Neutrophil (primary cell): Measurements from ENCODE around the gene TSPAN5.
"Not testable (repeated sequence)": the region's sequence is repeated elsewhere in the genome, so short reads cannot be mapped to it uniquely, and the experiment has no call there.

Experiments
- H3K27ac ChIP-seq: fragments of 200-600 bp; sonication (generic); 2 replicates; pipeline ENCODE4 v1.5.1; 2016; ENCODE audit warnings: mild to moderate bottlenecking, moderate library complexity
- H3K27me3 ChIP-seq: fragments of 200-600 bp; sonication (generic); 2 replicates; pipeline ENCODE4 v1.6.0; 2016; ENCODE audit warnings: mild to moderate bottlenecking
- H3K36me3 ChIP-seq: fragments of 200-600 bp; sonication (generic); 2 replicates; pipeline ENCODE4 v1.5.1; 2017
- H3K4me1 ChIP-seq, 2 experiments: fragments of 200-600 bp in 1 of 2; sonication (generic) in 1 of 2; 1 replicate in 1 of 2; 2 replicates in 1 of 2; pipeline versions ENCODE4 v1.5.1 to v1.6.1; 2013 to 2016; ENCODE audit warnings: low read depth in 1 of 2, low read length in 1 of 2, mild to moderate bottlenecking in 1 of 2, moderate library complexity in 1 of 2; ENCODE audit not compliant: control insufficient read depth in 1 of 2, insufficient read depth in 1 of 2
- H3K4me3 ChIP-seq, 2 experiments: fragments of 200-600 bp in 1 of 2; sonication (generic) in 1 of 2; 1 replicate in 1 of 2; 2 replicates in 1 of 2; pipeline ENCODE4 v1.5.1; 2013 to 2016; ENCODE audit warnings: low read depth in 1 of 2, low read length in 1 of 2, mild to moderate bottlenecking in 1 of 2, moderate library complexity in 1 of 2
- H3K9me3 ChIP-seq: fragments of 200-600 bp; sonication (generic); 2 replicates; pipeline ENCODE4 v1.5.1; 2016
- CTCF ChIP-seq: fragments of 200-600 bp; sonication (generic); IDR thresholded peaks from 2 replicates; pipeline ENCODE4 v1.5.1; 2016; ENCODE audit warnings: antibody characterized with exemption

TSPAN5 gene

GRCh38 chr4:98539299-98539698 is 119.1 kb downstream of the TSPAN5 start:
- no peaks in the 10 kb centered on the region for H3K36me3 ChIP-seq
- no peak overlapping the region for H3K4me3 ChIP-seq
- H3K27me3 ChIP-seq: no peaks in the 10 kb centered on the region
- H3K27ac ChIP-seq: no peak overlapping the region
- TF ChIP-seq CTCF: no peak
- H3K9me3 ChIP-seq: no peaks in the 10 kb centered on the region
- no peaks in the 10 kb centered on the region for H3K4me1 ChIP-seq

GRCh38 chr4:98536631-98537030 is 121.8 kb downstream of the TSPAN5 start:
- Histone ChIP-seq H3K9me3 (no peaks in the 10 kb centered on the region), H3K27ac (no peak overlapping the region), H3K36me3 (no peaks in the 10 kb centered on the region), H3K4me1 (no peaks in the 10 kb centered on the region), H3K4me3 (no peak overlapping the region), H3K27me3 (no peaks in the 10 kb centered on the region)
- TF ChIP-seq CTCF: no peak

GRCh38 chr4:98534146-98534545 is 124.3 kb downstream of the TSPAN5 start:
- not testable (repeated sequence) for H3K9me3 ChIP-seq, H3K36me3 ChIP-seq, H3K4me1 ChIP-seq, H3K27ac ChIP-seq, H3K27me3 ChIP-seq, H3K4me3 ChIP-seq

GRCh38 chr4:98530572-98530971 is 127.8 kb downstream of the TSPAN5 start:
- Histone ChIP-seq H3K27ac (no peak overlapping the region), H3K9me3 (no peaks in the 10 kb centered on the region), H3K27me3 (no peaks in the 10 kb centered on the region), H3K4me3 (no peak overlapping the region), H3K36me3 (no peaks in the 10 kb centered on the region), H3K4me1 (no peaks in the 10 kb centered on the region)
- no peak for TF ChIP-seq CTCF

- Histone ChIP-seq H3K27ac (no peak overlapping the region), H3K9me3 (no peaks in the 10 kb centered on the region), H3K4me1 (no peaks in the 10 kb centered on the region), H3K4me3 (no peak overlapping the region), H3K27me3 (no peaks in the 10 kb centered on the region), H3K36me3 (no peaks in the 10 kb centered on the region)
- no peak for TF ChIP-seq CTCF
Measured at GRCh38 chr4:98529970-98530569, 128.3 kb downstream of the TSPAN5 start.

GRCh38 chr4:98528882-98529281 is 129.5 kb downstream of the TSPAN5 start:
- Histone ChIP-seq H3K9me3 (no peaks in the 10 kb centered on the region), H3K36me3 (no peaks in the 10 kb centered on the region), H3K27ac (no peak overlapping the region), H3K4me3 (no peak overlapping the region), H3K4me1 (no peaks in the 10 kb centered on the region), H3K27me3 (no peaks in the 10 kb centered on the region)
- TF ChIP-seq CTCF: no peak
